ENCODE results near the gene SLC12A5. TPM values are rescaled to one million over a fixed set of nuclear protein-coding genes. Genes with fewer than 3 reads are reported as not detected.

Gene SLC12A5
- total RNA-seq, 2 experiments from 2014 or later, result 0.42 to 0.87 TPM

DNA sequence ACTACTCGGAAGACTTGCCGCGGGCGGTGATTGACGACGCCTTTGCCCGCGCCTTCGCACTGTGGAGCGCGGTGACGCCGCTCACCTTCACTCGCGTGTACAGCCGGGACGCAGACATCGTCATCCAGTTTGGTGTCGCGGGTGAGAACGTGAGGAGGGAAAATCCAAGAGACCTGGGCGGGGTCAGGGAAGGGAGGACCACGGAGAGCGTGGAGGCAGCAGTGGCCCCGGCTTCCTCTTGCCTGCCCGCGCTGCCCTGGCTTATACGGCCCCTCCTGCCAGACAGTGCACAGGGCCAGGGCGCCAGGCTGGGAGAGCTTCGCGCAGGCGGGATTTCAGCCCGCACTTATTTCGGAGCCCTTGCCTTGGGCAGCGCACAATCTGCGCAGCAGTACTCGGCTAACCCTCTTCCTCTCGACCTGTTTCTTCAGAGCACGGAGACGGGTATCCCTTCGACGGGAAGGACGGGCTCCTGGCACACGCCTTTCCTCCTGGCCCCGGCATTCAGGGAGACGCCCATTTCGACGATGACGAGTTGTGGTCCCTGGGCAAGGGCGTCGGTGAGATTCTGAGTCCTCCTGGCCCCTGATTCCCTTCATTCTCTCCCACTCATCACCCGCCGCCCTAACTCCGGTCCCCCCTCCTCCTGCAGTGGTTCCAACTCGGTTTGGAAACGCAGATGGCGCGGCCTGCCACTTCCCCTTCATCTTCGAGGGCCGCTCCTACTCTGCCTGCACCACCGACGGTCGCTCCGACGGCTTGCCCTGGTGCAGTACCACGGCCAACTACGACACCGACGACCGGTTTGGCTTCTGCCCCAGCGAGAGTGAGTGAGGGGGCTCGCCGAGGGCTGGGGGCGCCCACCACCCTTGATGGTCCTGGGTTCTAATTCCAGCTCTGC lies 18.3 kb upstream of the SLC12A5 start:
- Mint-ChIP-seq H3K4me1 (peaks cover 58% of the 10 kb centered on the region), H3K27ac (peak overlapping the region; percentile 73), H3K4me3 (peak overlapping the region; percentile 40), H3K9me3 (no peaks in the 10 kb centered on the region), H3K27me3 (peaks cover 77% of the 10 kb centered on the region), H3K36me3 (ENCODE audit: low read depth) (peaks cover 4% of the 10 kb centered on the region)
- DNase-seq, result no peak
- CTCF ChIA-PET, result interaction anchor here (0.5 to 4.6 kb wide), 5 partner anchors 10 to 618 kb away, joined by 3 to 33 read pairs (median 4); no protein-coding TSS in a partner anchor
- POLR2A ChIA-PET, result no interaction called here

DNA sequence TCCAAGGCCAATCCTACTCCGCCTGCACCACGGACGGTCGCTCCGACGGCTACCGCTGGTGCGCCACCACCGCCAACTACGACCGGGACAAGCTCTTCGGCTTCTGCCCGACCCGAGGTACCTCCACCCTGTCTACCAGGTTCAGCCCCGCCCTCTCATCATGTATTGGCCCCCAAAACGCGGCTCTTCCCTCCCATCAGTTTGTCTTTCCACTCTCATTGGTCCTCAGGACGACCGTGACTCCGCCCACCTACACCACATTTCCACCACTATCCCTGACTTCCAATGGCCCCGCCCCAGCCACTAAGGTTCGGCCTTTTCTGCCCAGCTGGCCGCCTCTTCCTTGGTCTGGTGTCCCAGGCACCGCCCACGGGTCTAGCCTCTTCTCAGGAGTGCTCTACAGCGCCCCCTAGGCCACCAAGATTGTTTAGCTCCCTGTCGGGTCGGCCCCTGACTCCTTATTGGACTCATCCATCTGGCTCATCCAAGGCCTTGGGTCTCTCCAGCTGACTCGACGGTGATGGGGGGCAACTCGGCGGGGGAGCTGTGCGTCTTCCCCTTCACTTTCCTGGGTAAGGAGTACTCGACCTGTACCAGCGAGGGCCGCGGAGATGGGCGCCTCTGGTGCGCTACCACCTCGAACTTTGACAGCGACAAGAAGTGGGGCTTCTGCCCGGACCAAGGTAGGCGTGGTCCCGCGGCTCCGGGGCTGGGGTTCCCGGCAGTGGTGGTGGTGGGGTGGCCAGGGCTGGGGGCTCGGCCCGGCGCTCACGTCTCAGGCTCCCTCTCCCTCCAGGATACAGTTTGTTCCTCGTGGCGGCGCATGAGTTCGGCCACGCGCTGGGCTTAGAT lies 17.2 kb upstream of the SLC12A5 start:
- POLR2A ChIA-PET, result no interaction called here
- H3K27me3 Mint-ChIP-seq, result peaks cover 70% of the 10 kb centered on the region

DNA sequence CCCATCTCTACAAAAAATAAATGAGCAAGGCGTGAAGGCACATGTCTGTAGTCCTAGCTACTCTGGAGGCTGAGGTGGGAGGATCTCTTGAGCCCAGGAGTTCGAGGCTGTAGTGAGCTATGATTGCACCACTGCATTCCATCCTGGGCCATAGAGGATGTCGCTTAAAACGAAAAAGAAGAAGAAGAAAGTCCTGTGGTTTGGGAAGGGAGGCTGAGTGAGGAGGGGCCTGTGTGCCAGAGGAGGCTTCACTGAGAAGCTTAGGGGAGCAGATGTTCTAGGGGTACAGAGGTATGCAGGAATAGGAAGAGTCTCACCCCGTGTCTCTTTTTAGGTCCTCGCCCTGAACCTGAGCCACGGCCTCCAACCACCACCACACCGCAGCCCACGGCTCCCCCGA lies 16.1 kb upstream of the SLC12A5 start:
- Mint-ChIP-seq H3K27ac (no peak overlapping the region), H3K27me3 (peaks cover 65% of the 10 kb centered on the region), H3K9me3 (no peaks in the 10 kb centered on the region), H3K4me3 (no peak overlapping the region), H3K4me1 (peaks cover 50% of the 10 kb centered on the region), H3K36me3 (ENCODE audit: low read depth) (peaks cover 4% of the 10 kb centered on the region)
- ChIA-PET CTCF (interaction anchor here (0.7 to 4.6 kb wide), 17 partner anchors 8 to 394 kb away, joined by 3 to 33 read pairs (median 4); partner anchors contain the start of genes ELMO2 and ZNF335), POLR2A (no interaction called here)
- DNase-seq, result no peak

More for the DNA sequence above, 17.2 kb upstream of the SLC12A5 start:
- Mint-ChIP-seq H3K4me1 (peaks cover 48% of the 10 kb centered on the region), H3K36me3 (ENCODE audit: low read depth) (peaks cover 4% of the 10 kb centered on the region), H3K4me3 (peak overlapping the region; percentile 18), H3K27ac (no peak overlapping the region), H3K9me3 (no peaks in the 10 kb centered on the region)
- DNase-seq, result no peak
- CTCF ChIA-PET, result interaction anchor here (0.5 to 4.6 kb wide), 10 partner anchors 11 to 432 kb away, joined by 3 to 33 read pairs (median 4); no protein-coding TSS in a partner anchor

DNA sequence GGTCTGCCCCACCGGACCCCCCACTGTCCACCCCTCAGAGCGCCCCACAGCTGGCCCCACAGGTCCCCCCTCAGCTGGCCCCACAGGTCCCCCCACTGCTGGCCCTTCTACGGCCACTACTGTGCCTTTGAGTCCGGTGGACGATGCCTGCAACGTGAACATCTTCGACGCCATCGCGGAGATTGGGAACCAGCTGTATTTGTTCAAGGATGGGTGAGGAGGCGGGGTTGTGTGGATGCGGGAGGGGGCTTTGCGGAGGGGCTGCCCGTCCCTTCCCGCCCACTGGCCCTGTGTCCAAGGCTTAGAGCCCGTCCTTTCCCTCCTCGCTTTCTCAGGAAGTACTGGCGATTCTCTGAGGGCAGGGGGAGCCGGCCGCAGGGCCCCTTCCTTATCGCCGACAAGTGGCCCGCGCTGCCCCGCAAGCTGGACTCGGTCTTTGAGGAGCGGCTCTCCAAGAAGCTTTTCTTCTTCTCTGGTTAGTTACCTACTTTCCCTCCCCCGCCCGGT lies 15.6 kb upstream of the SLC12A5 start:
- ChIA-PET POLR2A (no interaction called here), CTCF (interaction anchor here (0.7 to 4.6 kb wide), 16 partner anchors 8 to 394 kb away, joined by 3 to 33 read pairs (median 4); partner anchors contain the start of genes ELMO2 and ZNF335)
- H3K27me3 Mint-ChIP-seq, result peaks cover 64% of the 10 kb centered on the region
- peaks cover 45% of the 10 kb centered on the region for H3K4me1 Mint-ChIP-seq
- H3K36me3 Mint-ChIP-seq (ENCODE audit: low read depth), result peaks cover 4% of the 10 kb centered on the region
- no peak overlapping the region for H3K27ac Mint-ChIP-seq
- no peak overlapping the region for H3K4me3 Mint-ChIP-seq
- H3K9me3 Mint-ChIP-seq, result no peaks in the 10 kb centered on the region
- DNase-seq, result no peak

DNA sequence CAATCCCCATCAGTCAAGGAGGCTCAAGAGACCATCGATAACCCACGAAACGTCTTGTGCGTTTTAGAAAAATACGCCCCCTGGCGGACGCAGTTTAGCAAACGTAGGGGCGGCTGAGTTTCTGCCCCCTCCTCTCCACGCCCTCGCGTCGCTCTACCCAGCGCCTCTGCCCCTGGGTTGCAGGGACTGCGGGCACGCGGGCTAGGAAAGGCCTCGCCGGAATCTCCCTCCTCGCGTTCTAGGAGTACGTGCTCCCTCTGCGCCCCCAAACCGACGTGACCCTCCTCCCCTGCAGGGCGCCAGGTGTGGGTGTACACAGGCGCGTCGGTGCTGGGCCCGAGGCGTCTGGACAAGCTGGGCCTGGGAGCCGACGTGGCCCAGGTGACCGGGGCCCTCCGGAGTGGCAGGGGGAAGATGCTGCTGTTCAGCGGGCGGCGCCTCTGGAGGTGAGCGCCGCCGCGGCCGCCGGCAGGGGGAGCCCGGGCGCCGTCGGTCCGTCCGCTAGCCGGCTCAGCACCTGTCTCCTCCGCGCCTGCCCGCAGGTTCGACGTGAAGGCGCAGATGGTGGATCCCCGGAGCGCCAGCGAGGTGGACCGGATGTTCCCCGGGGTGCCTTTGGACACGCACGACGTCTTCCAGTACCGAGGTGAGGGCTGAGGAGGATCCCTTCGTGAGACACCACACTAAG lies 15.0 kb upstream of the SLC12A5 start:
- Mint-ChIP-seq H3K4me1 (peaks cover 45% of the 10 kb centered on the region), H3K4me3 (no peak overlapping the region), H3K36me3 (ENCODE audit: low read depth) (peaks cover 4% of the 10 kb centered on the region), H3K27ac (no peak overlapping the region), H3K27me3 (peaks cover 63% of the 10 kb centered on the region), H3K9me3 (no peaks in the 10 kb centered on the region)
- peak; percentile 66 for DNase-seq
- ChIA-PET CTCF (interaction anchor here (0.7 to 4.6 kb wide), 23 partner anchors 8 to 393 kb away, joined by 3 to 33 read pairs (median 4); partner anchors contain the start of genes ELMO2 and ZNF335), POLR2A (no interaction called here)

DNA sequence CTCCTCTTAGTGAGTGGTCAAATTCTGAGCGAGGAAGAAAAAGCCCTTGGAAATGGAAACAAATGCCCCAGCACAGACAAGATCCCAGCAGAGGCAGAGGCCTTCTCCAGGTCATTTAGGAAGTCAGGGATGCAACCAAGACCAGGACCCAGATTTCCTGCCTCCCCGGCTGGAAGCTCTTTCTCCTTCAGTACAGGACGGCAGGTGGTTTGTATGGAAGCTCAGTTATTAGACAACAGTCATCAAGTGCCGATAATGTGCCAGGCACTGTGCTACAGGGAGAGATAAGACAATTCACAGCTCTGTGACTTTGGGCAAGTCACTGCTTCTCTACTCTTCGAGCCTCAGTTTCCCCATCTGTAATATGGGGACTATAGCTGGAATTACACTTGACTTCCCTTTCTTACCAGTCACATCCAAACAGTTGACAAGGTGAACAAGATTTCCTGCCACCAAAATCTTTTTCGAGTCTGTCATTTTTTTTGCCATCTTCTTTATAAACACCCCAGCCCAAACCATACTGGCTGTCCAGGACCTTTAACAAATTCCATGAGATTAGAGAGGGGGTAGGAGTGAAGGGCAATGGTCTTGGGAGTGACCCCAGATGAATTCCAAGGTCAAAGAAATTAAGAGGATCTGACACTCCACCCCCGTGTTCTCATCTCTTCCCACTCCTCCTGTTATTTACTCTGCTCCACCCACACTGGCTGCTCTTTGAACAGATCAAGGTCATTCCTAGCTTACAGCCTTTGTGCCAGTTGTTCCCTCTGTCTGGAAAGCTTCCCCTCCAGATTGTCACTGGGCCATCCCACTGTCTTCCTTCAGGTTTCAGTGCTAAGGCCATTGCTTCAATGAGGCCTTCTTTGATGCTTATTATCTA lies 14.3 kb upstream of the SLC12A5 start:
- Mint-ChIP-seq H3K4me3 (no peak overlapping the region), H3K4me1 (peaks cover 40% of the 10 kb centered on the region), H3K36me3 (ENCODE audit: low read depth) (peaks cover 4% of the 10 kb centered on the region), H3K27ac (no peak overlapping the region), H3K9me3 (no peaks in the 10 kb centered on the region), H3K27me3 (peaks cover 55% of the 10 kb centered on the region)
- ChIA-PET CTCF (interaction anchor here (0.8 to 4.6 kb wide), 16 partner anchors 8 to 393 kb away, joined by 3 to 33 read pairs (median 4); partner anchors contain the start of genes ELMO2 and ZNF335), POLR2A (no interaction called here)
- no peak for DNase-seq

DNA sequence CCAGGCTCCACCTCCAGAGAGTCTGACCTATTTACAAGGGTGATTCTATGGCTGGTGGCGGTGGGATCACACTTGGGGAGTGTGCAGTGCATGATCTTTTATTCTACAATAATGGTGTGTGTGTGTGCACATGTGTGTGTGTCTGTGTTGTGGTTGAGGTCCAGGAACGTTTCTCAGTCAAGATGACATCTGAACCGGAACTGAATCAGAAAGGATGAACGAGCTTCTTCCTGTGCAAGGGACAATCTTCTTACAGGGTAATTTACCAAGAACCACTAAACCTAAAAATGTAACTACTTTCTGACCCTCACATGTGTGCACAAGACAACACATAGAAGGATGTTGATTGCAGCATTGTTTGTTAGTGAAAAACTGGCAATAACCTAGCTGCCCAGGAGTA lies 11.7 kb upstream of the SLC12A5 start:
- Mint-ChIP-seq H3K27ac (no peak overlapping the region), H3K9me3 (no peaks in the 10 kb centered on the region), H3K27me3 (peaks cover 43% of the 10 kb centered on the region), H3K36me3 (ENCODE audit: low read depth) (no peaks in the 10 kb centered on the region), H3K4me1 (peaks cover 33% of the 10 kb centered on the region), H3K4me3 (no peak overlapping the region)
- ChIA-PET POLR2A (no interaction called here), CTCF (interaction anchor here (0.8 to 1.4 kb wide), 4 partner anchors 12 to 158 kb away, joined by 3 to 4 read pairs (median 3); partner anchors contain the start of gene SLC12A5)
- no peak for DNase-seq

DNA sequence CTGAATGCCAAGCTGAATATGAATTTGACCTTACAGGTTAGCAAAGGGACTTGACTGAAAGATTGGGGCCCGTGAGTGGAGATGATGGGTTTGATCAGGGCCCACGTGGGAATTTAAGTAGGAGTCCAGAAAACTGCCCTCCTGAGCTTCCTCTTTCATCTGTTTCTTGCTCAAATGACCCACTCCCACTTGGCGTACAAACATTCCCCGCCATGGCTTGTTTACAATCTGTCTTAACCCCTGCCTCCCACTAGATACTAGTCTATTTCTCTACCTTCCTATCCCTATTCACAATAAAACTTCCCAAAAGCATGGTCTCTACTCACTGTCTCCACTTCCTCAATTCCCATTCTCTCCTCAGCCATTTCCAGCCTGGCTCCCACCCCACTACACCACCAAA lies 10.9 kb upstream of the SLC12A5 start:
- Mint-ChIP-seq H3K27ac (no peak overlapping the region), H3K4me1 (peaks cover 30% of the 10 kb centered on the region), H3K4me3 (no peak overlapping the region), H3K36me3 (ENCODE audit: low read depth) (no peaks in the 10 kb centered on the region), H3K9me3 (no peaks in the 10 kb centered on the region), H3K27me3 (peaks cover 34% of the 10 kb centered on the region)
- ChIA-PET POLR2A (no interaction called here), CTCF (interaction anchor here (1.3 to 1.4 kb wide), 2 partner anchors 11 to 157 kb away, joined by 3 to 4 read pairs; partner anchors contain the start of gene SLC12A5)
- DNase-seq, result no peak

DNA sequence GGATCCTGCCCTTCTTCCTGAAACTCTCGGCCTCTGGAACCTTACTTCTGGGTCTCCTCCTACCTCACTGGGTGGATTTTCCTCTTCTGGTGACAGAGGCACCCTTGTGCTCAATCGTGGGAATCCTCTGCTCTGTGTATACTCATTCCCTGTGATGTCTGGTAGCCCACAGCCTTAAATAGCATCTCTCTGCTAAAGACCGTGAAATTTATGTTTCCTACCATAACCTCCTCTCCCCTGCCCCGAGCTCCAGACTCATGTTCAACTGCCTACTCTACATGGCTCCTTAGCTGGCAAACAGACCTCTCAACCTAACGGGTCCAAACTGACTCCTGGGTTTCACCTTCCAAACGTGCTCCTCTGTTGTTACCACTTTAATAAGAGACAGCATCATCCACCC lies 10.4 kb upstream of the SLC12A5 start:
- Mint-ChIP-seq H3K4me3 (no peak overlapping the region), H3K36me3 (ENCODE audit: low read depth) (no peaks in the 10 kb centered on the region), H3K9me3 (no peaks in the 10 kb centered on the region), H3K27ac (no peak overlapping the region), H3K4me1 (peaks cover 34% of the 10 kb centered on the region), H3K27me3 (peaks cover 38% of the 10 kb centered on the region)
- CTCF ChIA-PET, result no interaction called here
- POLR2A ChIA-PET, result no interaction called here
- DNase-seq, result no peak

DNA sequence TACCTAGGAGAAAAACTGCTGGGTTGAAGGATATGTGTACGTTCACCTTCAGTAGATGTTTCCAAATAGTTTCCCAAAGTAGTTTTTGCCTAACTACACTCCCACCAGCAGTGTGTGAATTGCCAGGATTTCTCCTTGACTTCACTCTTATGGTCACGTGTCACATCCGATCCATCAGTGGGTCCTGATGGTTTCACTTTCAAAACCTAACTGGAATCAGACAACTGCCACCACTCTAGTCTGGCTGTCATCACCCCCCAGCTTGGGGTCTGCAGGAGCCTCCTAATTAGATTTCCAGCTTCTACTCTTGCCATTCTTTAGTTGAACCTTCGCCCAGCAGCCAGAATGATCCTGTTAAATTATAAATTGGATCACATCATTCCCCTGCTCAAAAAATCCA lies 8.5 kb upstream of the SLC12A5 start:
- H3K27ac Mint-ChIP-seq, result no peak overlapping the region
- CTCF ChIA-PET, result interaction anchor here (0.8 kb wide), 1 partner anchor 34 kb away, joined by 3 read pairs; no protein-coding TSS in a partner anchor

More for the DNA sequence above, 8.5 kb upstream of the SLC12A5 start:
- H3K9me3 Mint-ChIP-seq, result no peaks in the 10 kb centered on the region
- DNase-seq, result no peak
- H3K36me3 Mint-ChIP-seq (ENCODE audit: low read depth), result no peaks in the 10 kb centered on the region
- H3K4me3 Mint-ChIP-seq, result peak overlapping the region; percentile 15
- peaks cover 39% of the 10 kb centered on the region for H3K27me3 Mint-ChIP-seq
- POLR2A ChIA-PET, result no interaction called here
- peaks cover 25% of the 10 kb centered on the region for H3K4me1 Mint-ChIP-seq

Measured in activated CD4-positive, alpha-beta T cell treated with anti-CD3 and anti-CD28 coated beads, Interleukin-2, amount 10 ng/mL, durations not matched to agents 7 days and 5 days (primary cell).